Mammary epithelial cell (primary cell): Measurements from ENCODE around the gene CFAP53.

Source experiments
- EZH2 ChIP-seq: IDR thresholded peaks from 2 replicates; pipeline ENCODE4 v1.6.1; 2012; ENCODE audit warnings: low read length, inconsistent platforms, borderline replicate concordance
- TF ChIP-seq, protein P1 (sequence below), 2 donors: IDR thresholded peaks in 1 of 2; conservative IDR thresholded peaks in 1 of 2; 2 replicates each; pipeline ENCODE4 v1.5.1; 2011 to 2012; ENCODE audit warnings: inconsistent platforms in 2 of 2, low read length in 2 of 2, mild to moderate bottlenecking in 2 of 2, control low read depth in 1 of 2, low read depth in 1 of 2; ENCODE audit not compliant: insufficient read depth in 1 of 2; ENCODE audit errors: extremely low read depth in 1 of 2

GRCh38 chr18:50196261-50196660 lies 70.0 kb downstream of the CFAP53 start:
- TF ChIP-seq, protein P1, sequence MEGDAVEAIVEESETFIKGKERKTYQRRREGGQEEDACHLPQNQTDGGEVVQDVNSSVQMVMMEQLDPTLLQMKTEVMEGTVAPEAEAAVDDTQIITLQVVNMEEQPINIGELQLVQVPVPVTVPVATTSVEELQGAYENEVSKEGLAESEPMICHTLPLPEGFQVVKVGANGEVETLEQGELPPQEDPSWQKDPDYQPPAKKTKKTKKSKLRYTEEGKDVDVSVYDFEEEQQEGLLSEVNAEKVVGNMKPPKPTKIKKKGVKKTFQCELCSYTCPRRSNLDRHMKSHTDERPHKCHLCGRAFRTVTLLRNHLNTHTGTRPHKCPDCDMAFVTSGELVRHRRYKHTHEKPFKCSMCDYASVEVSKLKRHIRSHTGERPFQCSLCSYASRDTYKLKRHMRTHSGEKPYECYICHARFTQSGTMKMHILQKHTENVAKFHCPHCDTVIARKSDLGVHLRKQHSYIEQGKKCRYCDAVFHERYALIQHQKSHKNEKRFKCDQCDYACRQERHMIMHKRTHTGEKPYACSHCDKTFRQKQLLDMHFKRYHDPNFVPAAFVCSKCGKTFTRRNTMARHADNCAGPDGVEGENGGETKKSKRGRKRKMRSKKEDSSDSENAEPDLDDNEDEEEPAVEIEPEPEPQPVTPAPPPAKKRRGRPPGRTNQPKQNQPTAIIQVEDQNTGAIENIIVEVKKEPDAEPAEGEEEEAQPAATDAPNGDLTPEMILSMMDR (conservative IDR thresholded peaks at IDR 0.05 in 1 of 2, IDR thresholded peaks at IDR 0.05 in 1 of 2; ENCODE audit: extremely low read depth in 1 of 2, insufficient read depth in 1 of 2, low read depth in 1 of 2, low read length in 2 of 2) = no peak
- no peak for TF ChIP-seq EZH2
